WTC11 (cell line): ENCODE data around the gene KIAA1755. TPM values are rescaled to one million over a fixed set of nuclear protein-coding genes. Genes with fewer than 3 reads are reported as not detected.
"Not testable (repeated sequence)": the region's sequence is repeated elsewhere in the genome, so short reads cannot be mapped to it uniquely, and the experiment has no call there.

Experiments used
- ATAC-seq: fragments of 200-7000 bp; cut with Tn5 transposase; 2 replicates; pipeline ENCODE4 v1.10.0; 2021; ENCODE audit warnings: mild to moderate bottlenecking, moderate library complexity
- CTCF ChIA-PET: fragments of 300-600 bp; sonication (Branson Sonifier 250); formaldehyde crosslinking; loops from one replicate; lab custom pipeline; 2021; ENCODE audit warnings: antibody characterized with exemption; lab: Charles Lee
- POLR2A ChIA-PET: fragments of 350-600 bp; sonication (Branson Sonifier 250); formaldehyde crosslinking; loops from one replicate; lab custom pipeline; 2021; ENCODE audit warnings: antibody characterized with exemption; lab: Charles Lee
- DNase-seq: peaks from one replicate; pipeline ENCODE4 v3.0.0; 2021; ENCODE audit warnings: low spot score
- H3K27ac Mint-ChIP-seq: 2 replicates; pipeline ENCODE4 v1.8.0; 2021; ENCODE audit warnings: mixed read lengths
- H3K27me3 Mint-ChIP-seq: 2 replicates; pipeline ENCODE4 v1.8.0; 2021; ENCODE audit warnings: low read depth, mild to moderate bottlenecking, moderate library complexity, mixed read lengths
- H3K36me3 Mint-ChIP-seq: 2 replicates; pipeline ENCODE4 v1.8.0; 2021; ENCODE audit warnings: mixed read lengths
- H3K4me1 Mint-ChIP-seq: 2 replicates; pipeline ENCODE4 v1.8.0; 2022; ENCODE audit warnings: mixed read lengths
- H3K4me3 Mint-ChIP-seq: 2 replicates; pipeline ENCODE4 v1.8.0; 2021; ENCODE audit warnings: mild to moderate bottlenecking, moderate library complexity, mixed read lengths
- H3K9me3 Mint-ChIP-seq: 2 replicates; pipeline ENCODE4 v1.8.0; 2021; ENCODE audit warnings: mixed read lengths
- CBFB ChIP-seq: sonication (generic); formaldehyde crosslinking; IDR thresholded peaks from 2 replicates; pipeline ENCODE4 v1.8.1; 2022; ENCODE audit warnings: mild to moderate bottlenecking, low read depth, missing genetic modification reagents
- ETV6 ChIP-seq: sonication (generic); formaldehyde crosslinking; IDR thresholded peaks from 2 replicates; pipeline ENCODE4 v1.8.1; 2022; ENCODE audit warnings: mild to moderate bottlenecking, missing genetic modification reagents
- GTF2I ChIP-seq: fragments of 250-450 bp; sonication (Bioruptor Pico); conservative IDR thresholded peaks from 2 replicates; pipeline ENCODE4 v1.4.0; 2021; ENCODE audit warnings: mild to moderate bottlenecking
- HMGA2 ChIP-seq: fragments of 250-450 bp; sonication (Bioruptor Pico); IDR thresholded peaks from 2 replicates; pipeline ENCODE4 v1.4.0; 2021; ENCODE audit warnings: mild to moderate bottlenecking, moderate library complexity
- NFE2L1 ChIP-seq: sonication (generic); formaldehyde crosslinking; IDR thresholded peaks from 2 replicates; pipeline ENCODE4 v1.8.1; 2023; ENCODE audit warnings: missing genetic modification reagents
- OVOL2 ChIP-seq: fragments of 250-450 bp; sonication (Bioruptor Pico); IDR thresholded peaks from 2 replicates; pipeline ENCODE4 v1.9.0; 2021; ENCODE audit warnings: mild to moderate bottlenecking, borderline replicate concordance
- RELA ChIP-seq: sonication (generic); formaldehyde crosslinking; IDR thresholded peaks from 2 replicates; pipeline ENCODE4 v1.8.1; 2022; ENCODE audit warnings: missing genetic modification reagents, mild to moderate bottlenecking, borderline replicate concordance
- RORB ChIP-seq: fragments of 250-450 bp; sonication (Bioruptor Pico); IDR thresholded peaks from 2 replicates; pipeline ENCODE4 v1.9.0; 2021; ENCODE audit warnings: mild to moderate bottlenecking
- SMAD3 ChIP-seq: sonication (generic); formaldehyde crosslinking; IDR thresholded peaks from 2 replicates; pipeline ENCODE4 v1.8.0; 2022; ENCODE audit warnings: missing genetic modification reagents, mild to moderate bottlenecking, borderline replicate concordance
- SMAD4 ChIP-seq: sonication (generic); formaldehyde crosslinking; IDR thresholded peaks from 2 replicates; pipeline ENCODE4 v1.8.0; 2022; ENCODE audit warnings: mild to moderate bottlenecking, missing genetic modification reagents
- ZBTB21 ChIP-seq: sonication (generic); formaldehyde crosslinking; IDR thresholded peaks from 2 replicates; pipeline ENCODE4 v1.8.1; 2023; ENCODE audit warnings: mild to moderate bottlenecking, missing genetic modification reagents, borderline replicate concordance
- ZNF138 ChIP-seq: sonication (generic); formaldehyde crosslinking; conservative IDR thresholded peaks from 2 replicates; pipeline ENCODE4 v1.8.1; 2022; ENCODE audit warnings: mild to moderate bottlenecking, moderate library complexity, missing genetic modification reagents
- ZNF263 ChIP-seq: sonication (generic); formaldehyde crosslinking; IDR thresholded peaks from 2 replicates; pipeline ENCODE4 v1.8.1; 2022; ENCODE audit warnings: low read depth, mild to moderate bottlenecking, moderate library complexity, missing genetic modification reagents
- ZNF416 ChIP-seq: fragments of 250-450 bp; sonication (Bioruptor Pico); IDR thresholded peaks from 2 replicates; pipeline ENCODE4 v1.9.0; 2021; ENCODE audit warnings: mild to moderate bottlenecking, inconsistent platforms
- ZNF423 ChIP-seq: fragments of 250-450 bp; sonication (Bioruptor Pico); IDR thresholded peaks from 2 replicates; pipeline ENCODE4 v2.1.2; 2022; ENCODE audit warnings: mild to moderate bottlenecking, moderate library complexity
- total RNA-seq: library from RNA; stranded (reverse); gene quantifications from 3 replicates; pipeline ENCODE4 v1.2.3, GENCODE V29; 2021
- TF ChIP-seq, protein P1 (sequence below): sonication (generic); formaldehyde crosslinking; IDR thresholded peaks from 2 replicates; pipeline ENCODE4 v1.8.1; 2023; ENCODE audit warnings: mild to moderate bottlenecking, missing genetic modification reagents
- TF ChIP-seq, protein P2 (sequence below): sonication (generic); formaldehyde crosslinking; conservative IDR thresholded peaks from 2 replicates; pipeline ENCODE4 v1.8.1; 2023; ENCODE audit warnings: mild to moderate bottlenecking, low read depth, missing genetic modification reagents, moderate library complexity
- TF ChIP-seq, protein P3 (sequence below): sonication (generic); formaldehyde crosslinking; IDR thresholded peaks from 2 replicates; pipeline ENCODE4 v1.8.1; 2022; ENCODE audit warnings: low read depth, missing genetic modification reagents, borderline replicate concordance
- TF ChIP-seq, protein P4 (sequence below): fragments of 250-450 bp; sonication (Bioruptor Pico); IDR thresholded peaks from 2 replicates; pipeline ENCODE4 v1.8.0; 2021; ENCODE audit warnings: mild to moderate bottlenecking
- TF ChIP-seq, protein P5 (sequence below): sonication (generic); formaldehyde crosslinking; IDR thresholded peaks from 2 replicates; pipeline ENCODE4 v1.8.1; 2023; ENCODE audit warnings: mild to moderate bottlenecking, missing genetic modification reagents
- TF ChIP-seq, protein P6 (sequence below): sonication (generic); formaldehyde crosslinking; IDR thresholded peaks from 2 replicates; pipeline ENCODE4 v1.8.0; 2022; ENCODE audit warnings: missing genetic modification reagents

KIAA1755 gene
- total RNA-seq, 1 experiment from 2014 or later: 0.50 TPM

DNA sequence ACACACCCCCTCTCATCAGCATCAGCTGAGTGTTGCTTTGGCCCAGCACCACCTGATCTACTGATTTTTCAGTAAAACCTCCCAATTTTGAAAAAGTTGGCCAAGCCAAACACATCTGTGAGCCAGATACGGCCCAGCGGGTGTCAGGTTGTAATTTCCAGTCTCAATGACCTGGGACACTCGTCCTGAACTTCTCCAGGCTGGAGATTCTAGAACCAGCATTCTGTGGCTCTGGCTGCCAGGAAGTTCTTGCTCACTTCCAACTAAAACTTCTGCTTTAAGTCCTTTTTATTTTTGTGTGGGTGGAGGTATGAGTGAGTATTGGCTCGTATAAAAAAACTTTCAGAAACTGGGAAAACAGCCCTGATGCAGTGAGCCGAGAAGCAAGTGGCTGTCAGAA lies 5.1 kb downstream of the KIAA1755 start:
- H3K9me3 Mint-ChIP-seq: peaks cover 3% of the 10 kb centered on the region
- no peaks in the 10 kb centered on the region for H3K36me3 Mint-ChIP-seq
- no peak for TF ChIP-seq ETV6
- no peak for TF ChIP-seq GTF2I (CRISPR knock-in tag)
- no peak for TF ChIP-seq ZNF416 (CRISPR knock-in tag)
- TF ChIP-seq, protein P1, sequence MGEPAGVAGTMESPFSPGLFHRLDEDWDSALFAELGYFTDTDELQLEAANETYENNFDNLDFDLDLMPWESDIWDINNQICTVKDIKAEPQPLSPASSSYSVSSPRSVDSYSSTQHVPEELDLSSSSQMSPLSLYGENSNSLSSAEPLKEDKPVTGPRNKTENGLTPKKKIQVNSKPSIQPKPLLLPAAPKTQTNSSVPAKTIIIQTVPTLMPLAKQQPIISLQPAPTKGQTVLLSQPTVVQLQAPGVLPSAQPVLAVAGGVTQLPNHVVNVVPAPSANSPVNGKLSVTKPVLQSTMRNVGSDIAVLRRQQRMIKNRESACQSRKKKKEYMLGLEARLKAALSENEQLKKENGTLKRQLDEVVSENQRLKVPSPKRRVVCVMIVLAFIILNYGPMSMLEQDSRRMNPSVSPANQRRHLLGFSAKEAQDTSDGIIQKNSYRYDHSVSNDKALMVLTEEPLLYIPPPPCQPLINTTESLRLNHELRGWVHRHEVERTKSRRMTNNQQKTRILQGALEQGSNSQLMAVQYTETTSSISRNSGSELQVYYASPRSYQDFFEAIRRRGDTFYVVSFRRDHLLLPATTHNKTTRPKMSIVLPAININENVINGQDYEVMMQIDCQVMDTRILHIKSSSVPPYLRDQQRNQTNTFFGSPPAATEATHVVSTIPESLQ (CRISPR knock-in tag): no peak
- no peak for TF ChIP-seq RORB (CRISPR knock-in tag)
- no peak for TF ChIP-seq ZBTB21 (CRISPR knock-in tag)
- TF ChIP-seq, protein P2, sequence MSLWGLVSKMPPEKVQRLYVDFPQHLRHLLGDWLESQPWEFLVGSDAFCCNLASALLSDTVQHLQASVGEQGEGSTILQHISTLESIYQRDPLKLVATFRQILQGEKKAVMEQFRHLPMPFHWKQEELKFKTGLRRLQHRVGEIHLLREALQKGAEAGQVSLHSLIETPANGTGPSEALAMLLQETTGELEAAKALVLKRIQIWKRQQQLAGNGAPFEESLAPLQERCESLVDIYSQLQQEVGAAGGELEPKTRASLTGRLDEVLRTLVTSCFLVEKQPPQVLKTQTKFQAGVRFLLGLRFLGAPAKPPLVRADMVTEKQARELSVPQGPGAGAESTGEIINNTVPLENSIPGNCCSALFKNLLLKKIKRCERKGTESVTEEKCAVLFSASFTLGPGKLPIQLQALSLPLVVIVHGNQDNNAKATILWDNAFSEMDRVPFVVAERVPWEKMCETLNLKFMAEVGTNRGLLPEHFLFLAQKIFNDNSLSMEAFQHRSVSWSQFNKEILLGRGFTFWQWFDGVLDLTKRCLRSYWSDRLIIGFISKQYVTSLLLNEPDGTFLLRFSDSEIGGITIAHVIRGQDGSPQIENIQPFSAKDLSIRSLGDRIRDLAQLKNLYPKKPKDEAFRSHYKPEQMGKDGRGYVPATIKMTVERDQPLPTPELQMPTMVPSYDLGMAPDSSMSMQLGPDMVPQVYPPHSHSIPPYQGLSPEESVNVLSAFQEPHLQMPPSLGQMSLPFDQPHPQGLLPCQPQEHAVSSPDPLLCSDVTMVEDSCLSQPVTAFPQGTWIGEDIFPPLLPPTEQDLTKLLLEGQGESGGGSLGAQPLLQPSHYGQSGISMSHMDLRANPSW: no peak
- TF ChIP-seq RELA (CRISPR knock-in tag): no peak
- TF ChIP-seq SMAD4: no peak
- TF ChIP-seq, protein P3, sequence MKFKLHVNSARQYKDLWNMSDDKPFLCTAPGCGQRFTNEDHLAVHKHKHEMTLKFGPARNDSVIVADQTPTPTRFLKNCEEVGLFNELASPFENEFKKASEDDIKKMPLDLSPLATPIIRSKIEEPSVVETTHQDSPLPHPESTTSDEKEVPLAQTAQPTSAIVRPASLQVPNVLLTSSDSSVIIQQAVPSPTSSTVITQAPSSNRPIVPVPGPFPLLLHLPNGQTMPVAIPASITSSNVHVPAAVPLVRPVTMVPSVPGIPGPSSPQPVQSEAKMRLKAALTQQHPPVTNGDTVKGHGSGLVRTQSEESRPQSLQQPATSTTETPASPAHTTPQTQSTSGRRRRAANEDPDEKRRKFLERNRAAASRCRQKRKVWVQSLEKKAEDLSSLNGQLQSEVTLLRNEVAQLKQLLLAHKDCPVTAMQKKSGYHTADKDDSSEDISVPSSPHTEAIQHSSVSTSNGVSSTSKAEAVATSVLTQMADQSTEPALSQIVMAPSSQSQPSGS (CRISPR knock-in tag): no peak
- TF ChIP-seq OVOL2 (CRISPR knock-in tag): no peak
- TF ChIP-seq ZNF138 (CRISPR knock-in tag): no peak
- no peak for TF ChIP-seq HMGA2 (CRISPR knock-in tag)
- TF ChIP-seq, protein P4, sequence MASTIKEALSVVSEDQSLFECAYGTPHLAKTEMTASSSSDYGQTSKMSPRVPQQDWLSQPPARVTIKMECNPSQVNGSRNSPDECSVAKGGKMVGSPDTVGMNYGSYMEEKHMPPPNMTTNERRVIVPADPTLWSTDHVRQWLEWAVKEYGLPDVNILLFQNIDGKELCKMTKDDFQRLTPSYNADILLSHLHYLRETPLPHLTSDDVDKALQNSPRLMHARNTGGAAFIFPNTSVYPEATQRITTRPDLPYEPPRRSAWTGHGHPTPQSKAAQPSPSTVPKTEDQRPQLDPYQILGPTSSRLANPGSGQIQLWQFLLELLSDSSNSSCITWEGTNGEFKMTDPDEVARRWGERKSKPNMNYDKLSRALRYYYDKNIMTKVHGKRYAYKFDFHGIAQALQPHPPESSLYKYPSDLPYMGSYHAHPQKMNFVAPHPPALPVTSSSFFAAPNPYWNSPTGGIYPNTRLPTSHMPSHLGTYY: no peak
- no peak for TF ChIP-seq SMAD3 (CRISPR knock-in tag)
- no peak for TF ChIP-seq NFE2L1
- H3K4me1 Mint-ChIP-seq: peaks cover 24% of the 10 kb centered on the region
- ATAC-seq (no peak), DNase-seq (no peak)
- peaks cover 17% of the 10 kb centered on the region for H3K27me3 Mint-ChIP-seq
- no peak overlapping the region for H3K4me3 Mint-ChIP-seq
- ChIA-PET POLR2A (no interaction called here), CTCF (interaction anchor here (2.9 kb wide), 1 partner anchor 49 kb away, joined by 9 read pairs; no protein-coding TSS in a partner anchor)
- no peak overlapping the region for H3K27ac Mint-ChIP-seq

DNA sequence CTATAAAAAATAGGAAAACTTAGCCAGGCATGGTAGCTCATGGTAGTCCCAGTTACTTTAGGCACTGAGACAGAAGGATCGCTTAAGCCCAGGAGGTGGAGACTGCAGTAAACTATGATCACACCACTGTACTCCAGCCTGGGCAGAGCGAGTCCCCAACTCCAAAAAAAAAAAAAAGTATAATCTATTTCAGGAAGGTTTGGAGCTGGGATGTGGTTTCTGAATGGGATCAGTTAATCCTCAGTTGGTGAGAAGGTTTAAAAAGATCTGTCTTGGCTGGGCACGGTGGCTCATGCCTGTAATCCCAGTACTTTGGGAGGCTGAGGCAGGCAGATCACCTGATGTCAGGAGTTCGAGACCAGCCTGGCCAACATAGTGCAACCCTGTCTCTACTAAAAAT lies 5.9 kb downstream of the KIAA1755 start:
- CTCF ChIA-PET: interaction anchor here (1.2 to 3.6 kb wide), 3 partner anchors 11 to 67 kb away, joined by 3 to 24 read pairs (median 9); no protein-coding TSS in a partner anchor
- ATAC-seq, POLR2A ChIA-PET, DNase-seq, H3K4me3 Mint-ChIP-seq, H3K36me3 Mint-ChIP-seq, H3K27me3 Mint-ChIP-seq, H3K9me3 Mint-ChIP-seq, H3K27ac Mint-ChIP-seq: not testable (repeated sequence)
- peaks cover 18% of the 10 kb centered on the region for H3K4me1 Mint-ChIP-seq

DNA sequence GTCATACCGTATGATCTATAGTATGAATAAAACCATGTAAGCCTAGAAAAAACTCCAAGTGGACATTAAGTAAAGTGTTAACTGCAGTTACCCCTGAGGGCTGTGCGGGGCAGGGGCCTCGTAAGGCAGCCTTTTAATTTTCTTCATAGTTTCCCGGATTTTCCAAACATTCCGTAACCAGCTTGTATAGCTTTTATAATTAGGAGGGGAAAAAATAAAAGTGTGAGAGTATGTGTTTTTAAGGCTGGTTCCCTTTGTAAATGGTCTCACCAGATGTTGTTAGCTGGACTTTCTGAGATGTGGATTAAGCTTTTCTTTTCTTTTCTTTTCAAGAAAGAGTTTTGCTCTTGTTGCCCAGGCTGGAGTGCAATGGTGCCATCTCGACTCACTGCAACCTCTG lies 7.0 kb downstream of the KIAA1755 start:
- DNase-seq (no peak), ATAC-seq (no peak)
- Mint-ChIP-seq H3K4me1 (peaks cover 18% of the 10 kb centered on the region), H3K4me3 (no peak overlapping the region), H3K27me3 (no peaks in the 10 kb centered on the region), H3K27ac (no peak overlapping the region), H3K36me3 (no peaks in the 10 kb centered on the region), H3K9me3 (peaks cover 3% of the 10 kb centered on the region)
- ChIA-PET POLR2A (no interaction called here), CTCF (interaction anchor here (1.0 to 3.6 kb wide), 6 partner anchors 10 to 155 kb away, joined by 3 to 24 read pairs (median 4); no protein-coding TSS in a partner anchor)
- TF ChIP-seq, protein P5, sequence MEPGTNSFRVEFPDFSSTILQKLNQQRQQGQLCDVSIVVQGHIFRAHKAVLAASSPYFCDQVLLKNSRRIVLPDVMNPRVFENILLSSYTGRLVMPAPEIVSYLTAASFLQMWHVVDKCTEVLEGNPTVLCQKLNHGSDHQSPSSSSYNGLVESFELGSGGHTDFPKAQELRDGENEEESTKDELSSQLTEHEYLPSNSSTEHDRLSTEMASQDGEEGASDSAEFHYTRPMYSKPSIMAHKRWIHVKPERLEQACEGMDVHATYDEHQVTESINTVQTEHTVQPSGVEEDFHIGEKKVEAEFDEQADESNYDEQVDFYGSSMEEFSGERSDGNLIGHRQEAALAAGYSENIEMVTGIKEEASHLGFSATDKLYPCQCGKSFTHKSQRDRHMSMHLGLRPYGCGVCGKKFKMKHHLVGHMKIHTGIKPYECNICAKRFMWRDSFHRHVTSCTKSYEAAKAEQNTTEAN: no peak
- TF ChIP-seq, protein P6, sequence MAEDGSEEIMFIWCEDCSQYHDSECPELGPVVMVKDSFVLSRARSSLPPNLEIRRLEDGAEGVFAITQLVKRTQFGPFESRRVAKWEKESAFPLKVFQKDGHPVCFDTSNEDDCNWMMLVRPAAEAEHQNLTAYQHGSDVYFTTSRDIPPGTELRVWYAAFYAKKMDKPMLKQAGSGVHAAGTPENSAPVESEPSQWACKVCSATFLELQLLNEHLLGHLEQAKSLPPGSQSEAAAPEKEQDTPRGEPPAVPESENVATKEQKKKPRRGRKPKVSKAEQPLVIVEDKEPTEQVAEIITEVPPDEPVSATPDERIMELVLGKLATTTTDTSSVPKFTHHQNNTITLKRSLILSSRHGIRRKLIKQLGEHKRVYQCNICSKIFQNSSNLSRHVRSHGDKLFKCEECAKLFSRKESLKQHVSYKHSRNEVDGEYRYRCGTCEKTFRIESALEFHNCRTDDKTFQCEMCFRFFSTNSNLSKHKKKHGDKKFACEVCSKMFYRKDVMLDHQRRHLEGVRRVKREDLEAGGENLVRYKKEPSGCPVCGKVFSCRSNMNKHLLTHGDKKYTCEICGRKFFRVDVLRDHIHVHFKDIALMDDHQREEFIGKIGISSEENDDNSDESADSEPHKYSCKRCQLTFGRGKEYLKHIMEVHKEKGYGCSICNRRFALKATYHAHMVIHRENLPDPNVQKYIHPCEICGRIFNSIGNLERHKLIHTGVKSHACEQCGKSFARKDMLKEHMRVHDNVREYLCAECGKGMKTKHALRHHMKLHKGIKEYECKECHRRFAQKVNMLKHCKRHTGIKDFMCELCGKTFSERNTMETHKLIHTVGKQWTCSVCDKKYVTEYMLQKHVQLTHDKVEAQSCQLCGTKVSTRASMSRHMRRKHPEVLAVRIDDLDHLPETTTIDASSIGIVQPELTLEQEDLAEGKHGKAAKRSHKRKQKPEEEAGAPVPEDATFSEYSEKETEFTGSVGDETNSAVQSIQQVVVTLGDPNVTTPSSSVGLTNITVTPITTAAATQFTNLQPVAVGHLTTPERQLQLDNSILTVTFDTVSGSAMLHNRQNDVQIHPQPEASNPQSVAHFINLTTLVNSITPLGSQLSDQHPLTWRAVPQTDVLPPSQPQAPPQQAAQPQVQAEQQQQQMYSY (CRISPR knock-in tag): no peak
- TF ChIP-seq ZNF416 (CRISPR knock-in tag) (no peak), GTF2I (CRISPR knock-in tag) (no peak), ZNF263 (CRISPR knock-in tag) (no peak), SMAD3 (CRISPR knock-in tag) (no peak), CBFB (no peak), ZNF423 (CRISPR knock-in tag) (no peak)
